Nephron (organoid): ENCODE results near the gene TMEM59L.
A peak's percentile ranks its signal among the peaks of the same experiment; 100 is the strongest.

Experiments
- H3K27ac Mint-ChIP-seq, 3 experiments: 2 replicates each; pipeline ENCODE4 v1.8.0; 2020; ENCODE audit warnings: mixed read lengths in 3 of 3, mild to moderate bottlenecking in 2 of 3, moderate library complexity in 1 of 3
- H3K27me3 Mint-ChIP-seq: 2 replicates; pipeline ENCODE4 v1.8.0; 2021; ENCODE audit warnings: low read depth, mild to moderate bottlenecking, moderate library complexity, mixed read lengths
- H3K36me3 Mint-ChIP-seq: 2 replicates; pipeline ENCODE4 v1.8.0; 2020; ENCODE audit warnings: low read depth, mixed read lengths
- H3K4me1 Mint-ChIP-seq: 2 replicates; pipeline ENCODE4 v1.8.0; 2020; ENCODE audit warnings: mixed read lengths
- H3K4me3 Mint-ChIP-seq, 3 experiments: 2 replicates each; pipeline ENCODE4 v1.8.0; 2020; ENCODE audit warnings: mild to moderate bottlenecking in 3 of 3, mixed read lengths in 3 of 3, moderate library complexity in 2 of 3
- H3K9me3 Mint-ChIP-seq: 2 replicates; pipeline ENCODE4 v1.8.0; 2020; ENCODE audit warnings: mixed read lengths
- CTCF ChIP-seq, 3 experiments: fragments of 200-600 bp; sonication (generic); IDR thresholded peaks; one replicate each; pipeline ENCODE4 v1.5.0; 2021; ENCODE audit warnings: antibody characterized with exemption in 3 of 3; ENCODE audit not compliant: unreplicated experiment in 3 of 3

The TMEM59L gene

GRCh38 chr19:18647371-18647767 lies 34.7 kb downstream of the TMEM59L start:
- Mint-ChIP-seq H3K9me3 (no peaks in the 10 kb centered on the region), H3K4me3 (peak overlapping the region in 1 of 3 experiments; percentile 7), H3K36me3 (peaks cover 4% of the 10 kb centered on the region), H3K27me3 (peaks cover 23% of the 10 kb centered on the region), H3K27ac (peak overlapping the region; percentile 21 to 47 (median 46)), H3K4me1 (peaks cover 51% of the 10 kb centered on the region)
- no peak for TF ChIP-seq CTCF (IDR thresholded peaks at IDR 0.05; ENCODE audit: unreplicated experiment in 3 of 3)

- TF ChIP-seq CTCF (IDR thresholded peaks at IDR 0.05; ENCODE audit: unreplicated experiment in 3 of 3) = no peak
- H3K36me3 Mint-ChIP-seq = peaks cover 4% of the 10 kb centered on the region
- peaks cover 51% of the 10 kb centered on the region for H3K4me1 Mint-ChIP-seq
- peaks cover 24% of the 10 kb centered on the region for H3K27me3 Mint-ChIP-seq
- peak overlapping the region in 1 of 3 experiments; percentile 7 for H3K4me3 Mint-ChIP-seq
- H3K9me3 Mint-ChIP-seq = no peaks in the 10 kb centered on the region
- peak overlapping the region; percentile 21 to 70 (median 58) for H3K27ac Mint-ChIP-seq
Measured at GRCh38 chr19:18647807-18648206, 35.1 kb downstream of the TMEM59L start.

GRCh38 chr19:18648973-18649315 lies 36.3 kb downstream of the TMEM59L start:
- H3K27ac Mint-ChIP-seq = peak overlapping the region; percentile 58 to 90 (median 81)
- H3K9me3 Mint-ChIP-seq = no peaks in the 10 kb centered on the region
- H3K4me3 Mint-ChIP-seq = peak overlapping the region; percentile 4 to 64 (median 49)
- TF ChIP-seq CTCF (IDR thresholded peaks at IDR 0.05; ENCODE audit: unreplicated experiment in 3 of 3) = no peak
- peaks cover 2% of the 10 kb centered on the region for H3K36me3 Mint-ChIP-seq
- peaks cover 26% of the 10 kb centered on the region for H3K27me3 Mint-ChIP-seq
- peaks cover 51% of the 10 kb centered on the region for H3K4me1 Mint-ChIP-seq

GRCh38 chr19:18649371-18650020 lies 36.8 kb downstream of the TMEM59L start:
- no peak for TF ChIP-seq CTCF (IDR thresholded peaks at IDR 0.05; ENCODE audit: unreplicated experiment in 3 of 3)
- H3K9me3 Mint-ChIP-seq = no peaks in the 10 kb centered on the region
- peak overlapping the region; percentile 81 to 90 (median 85) for H3K27ac Mint-ChIP-seq

GRCh38 chr19:18650021-18650390 lies 37.3 kb downstream of the TMEM59L start:
- peaks cover 51% of the 10 kb centered on the region for H3K4me1 Mint-ChIP-seq
- no peaks in the 10 kb centered on the region for H3K36me3 Mint-ChIP-seq
- H3K27ac Mint-ChIP-seq = peak overlapping the region; percentile 81 to 90 (median 85)
- peaks cover 26% of the 10 kb centered on the region for H3K27me3 Mint-ChIP-seq
- TF ChIP-seq CTCF (IDR thresholded peaks at IDR 0.05; ENCODE audit: unreplicated experiment in 3 of 3) = no peak
- H3K4me3 Mint-ChIP-seq = peak overlapping the region; percentile 44 to 77 (median 64)
- H3K9me3 Mint-ChIP-seq = no peaks in the 10 kb centered on the region

More at GRCh38 chr19:18649371-18650020, 36.8 kb downstream of the TMEM59L start:
- Mint-ChIP-seq H3K27me3 (peaks cover 26% of the 10 kb centered on the region), H3K4me3 (peak overlapping the region; percentile 53 to 77 (median 64)), H3K36me3 (no peaks in the 10 kb centered on the region), H3K4me1 (peaks cover 51% of the 10 kb centered on the region)

- H3K27ac Mint-ChIP-seq = peak overlapping the region; percentile 81 to 90 (median 85)
- H3K4me1 Mint-ChIP-seq = peaks cover 51% of the 10 kb centered on the region
- peaks cover 26% of the 10 kb centered on the region for H3K27me3 Mint-ChIP-seq
- TF ChIP-seq CTCF (IDR thresholded peaks at IDR 0.05; ENCODE audit: unreplicated experiment in 3 of 3) = no peak
- no peaks in the 10 kb centered on the region for H3K9me3 Mint-ChIP-seq
- peak overlapping the region; percentile 43 to 77 (median 44) for H3K4me3 Mint-ChIP-seq
- H3K36me3 Mint-ChIP-seq = no peaks in the 10 kb centered on the region
Measured at GRCh38 chr19:18650468-18651041, 37.9 kb downstream of the TMEM59L start.
